ENCODE results near the gene TIRAP. TPM values are rescaled to one million over a fixed set of nuclear protein-coding genes. Genes with fewer than 3 reads are reported as not detected.
A peak's percentile ranks its signal among the peaks of the same experiment; 100 is the strongest.

Gene TIRAP
- total and polyA plus RNA-seq, 11 donors = 4.0 to 9.5 (median 6.1) TPM

GRCh38 chr11:126337474-126338241, 54.8 kb downstream of the TIRAP start:
- Histone ChIP-seq H3K27ac (peak overlapping the region in 5 of 12 donors; percentile 22 to 58 (median 38)), H3K27me3 (no peaks in the 10 kb centered on the region), H3K9me3 (no peaks in the 10 kb centered on the region), H3K4me3 (no peak overlapping the region), H3K4me1 (peaks cover 0 to 68% (median 45%) of the 10 kb centered on the region in 12 donors), H3K36me3 (peaks cover 0 to 35% (median 13%) of the 10 kb centered on the region in 9 donors)
- ATAC-seq (no peak), DNase-seq (peak in 2 of 5 donors; percentile 31 to 36)
- no peak for TF ChIP-seq CTCF (IDR thresholded peaks at IDR 0.05)
- TF ChIP-seq POLR2A (IDR thresholded peaks at IDR 0.05) = no peak
- intact Hi-C loops (cut with DNase I) = no loop called here
- 69 to 81% (median 74%) methylated on average over 14 to 15 of the region's 15 CpGs for WGBS, 4 donors

GRCh38 chr11:126338346-126339055, 55.6 kb downstream of the TIRAP start:
- TF ChIP-seq CTCF (IDR thresholded peaks at IDR 0.05) (no peak), POLR2A (IDR thresholded peaks at IDR 0.05) (no peak)
- Histone ChIP-seq H3K27me3 (no peaks in the 10 kb centered on the region), H3K36me3 (peaks cover 0 to 43% (median 17%) of the 10 kb centered on the region in 9 donors), H3K9me3 (no peaks in the 10 kb centered on the region), H3K4me1 (peaks cover 0 to 66% (median 44%) of the 10 kb centered on the region in 12 donors), H3K4me3 (no peak overlapping the region), H3K27ac (no peak overlapping the region)
- DNase-seq (peak in 1 of 5 donors; percentile 22), ATAC-seq (no peak)
- 85 to 96% (median 88%) methylated on average over 7 of the region's 7 CpGs for WGBS, 4 donors
- intact Hi-C loops (cut with DNase I) = no loop called here

- ATAC-seq (no peak), DNase-seq (peak in 1 of 5 donors; percentile 3)
- Histone ChIP-seq H3K4me1 (peaks cover 0 to 66% (median 44%) of the 10 kb centered on the region in 12 donors), H3K27ac (peak overlapping the region in 9 of 12 donors; percentile 11 to 66 (median 56)), H3K36me3 (peaks cover 0 to 51% (median 23%) of the 10 kb centered on the region in 9 donors), H3K4me3 (no peak overlapping the region), H3K27me3 (no peaks in the 10 kb centered on the region), H3K9me3 (no peaks in the 10 kb centered on the region)
- WGBS, 4 donors = 80 to 89% (median 81%) methylated on average over 15 of the region's 15 CpGs
- intact Hi-C loops (cut with DNase I) = no loop called here
- TF ChIP-seq CTCF (IDR thresholded peaks at IDR 0.05) = no peak
- TF ChIP-seq POLR2A (IDR thresholded peaks at IDR 0.05) = no peak
Measured at GRCh38 chr11:126339073-126339862, 56.4 kb downstream of the TIRAP start.

Measured in heart left ventricle (tissue), 16 donors.